Hepatocyte (in vitro differentiated cells): ENCODE measurements around the gene TRPC4AP. TPM values are rescaled to one million over a fixed set of nuclear protein-coding genes. Genes with fewer than 3 reads are reported as not detected.

Experiments
- DNase-seq: peaks from one replicate; pipeline ENCODE4 v3.0.0-alpha.2; 2016; ENCODE audit warnings: low spot score
- H2AFZ ChIP-seq: fragments of 200-600 bp; sonication (generic); 2 replicates; pipeline ENCODE4 v1.6.0; 2016; ENCODE audit warnings: antibody characterized with exemption, mild to moderate bottlenecking
- H3K27ac ChIP-seq: fragments of 200-600 bp; sonication (generic); 2 replicates; pipeline ENCODE4 v1.5.1; 2016; ENCODE audit warnings: mild to moderate bottlenecking
- H3K27me3 ChIP-seq: fragments of 200-600 bp; sonication (generic); 2 replicates; pipeline ENCODE4 v1.6.1; 2016
- H3K36me3 ChIP-seq: fragments of 200-600 bp; sonication (generic); replicated peaks from 2 replicates; pipeline ENCODE4 v1.5.1; 2016; ENCODE audit warnings: low read depth; ENCODE audit not compliant: insufficient read depth
- H3K4me1 ChIP-seq: fragments of 200-600 bp; sonication (generic); 2 replicates; pipeline ENCODE4 v1.5.1; 2016; ENCODE audit warnings: mild to moderate bottlenecking, moderate library complexity; ENCODE audit not compliant: insufficient read depth
- H3K4me2 ChIP-seq: fragments of 200-600 bp; sonication (generic); 2 replicates; pipeline ENCODE4 v1.6.0; 2016
- H3K4me3 ChIP-seq: fragments of 200-600 bp; sonication (generic); 2 replicates; pipeline ENCODE4 v1.5.1; 2016; ENCODE audit warnings: mild to moderate bottlenecking
- H3K79me2 ChIP-seq: fragments of 200-600 bp; sonication (generic); 2 replicates; pipeline ENCODE4 v1.6.0; 2017; ENCODE audit warnings: mild to moderate bottlenecking
- H3K9me2 ChIP-seq: fragments of 200-600 bp; sonication (generic); replicated peaks from 2 replicates; pipeline ENCODE4 v1.6.0; 2017; ENCODE audit warnings: mild to moderate bottlenecking; ENCODE audit not compliant: insufficient read depth
- H3K9me3 ChIP-seq: fragments of 200-600 bp; sonication (generic); 2 replicates; pipeline ENCODE4 v1.5.1; 2016; ENCODE audit warnings: low read depth, mild to moderate bottlenecking
- H4K20me1 ChIP-seq: fragments of 200-600 bp; sonication (generic); 2 replicates; pipeline ENCODE4 v1.6.0; 2016; ENCODE audit warnings: mild to moderate bottlenecking; ENCODE audit not compliant: insufficient read depth, poor library complexity, severe bottlenecking
- EZH2 ChIP-seq: fragments of 200-600 bp; sonication (generic); IDR thresholded peaks from 2 replicates; pipeline ENCODE4 v1.6.1; 2016; ENCODE audit warnings: antibody characterized with exemption, mild to moderate bottlenecking, borderline replicate concordance
- EZH2phosphoT487 ChIP-seq: fragments of 200-600 bp; sonication (generic); IDR thresholded peaks from one replicate; pipeline ENCODE4 v1.6.1; 2018; ENCODE audit warnings: antibody characterized with exemption, mild to moderate bottlenecking, low read depth, moderate library complexity; ENCODE audit not compliant: unreplicated experiment, severe bottlenecking
- WGBS: methylation state at CpG from one replicate; pipeline ENCODE4 v1.1.6; 2016; ENCODE audit warnings: low lambda C conversion rate; ENCODE audit errors: missing lambda C conversion rate; 5-methylcytosine and 5-hydroxymethylcytosine counted together
- polyA plus RNA-seq: library from polyadenylated mRNA; unstranded; fragments of >200 nt; fragmentation: Nextera tagmentation; extraction: Ambion mirVana; gene quantifications from 2 replicates; pipeline ENCODE4 v1.2.1, GENCODE V29; 2016
- total RNA-seq: library from RNA; depleted of rRNA; stranded (reverse); fragments of >200 nt; gene quantifications from 2 replicates; pipeline ENCODE4 v1.2.3, GENCODE V29; 2014
- TF ChIP-seq, protein P1 (sequence below): fragments of 200-600 bp; sonication (generic); IDR thresholded peaks from 2 replicates; pipeline ENCODE4 v1.5.1; 2016; ENCODE audit warnings: antibody characterized with exemption, mild to moderate bottlenecking; ENCODE audit not compliant: poor library complexity

TRPC4AP gene
- total and polyA plus RNA-seq, 2 experiments from 2014 or later = 88.6 to 94.9 TPM

- no peaks in the 10 kb centered on the region for H3K27me3 ChIP-seq
- H3K4me1 ChIP-seq = no peaks in the 10 kb centered on the region
- H4K20me1 ChIP-seq = peaks cover 7% of the 10 kb centered on the region
- no peaks in the 10 kb centered on the region for H3K9me3 ChIP-seq
- H3K4me3 ChIP-seq = no peak overlapping the region
- DNase-seq = no peak
- H2AFZ ChIP-seq = no peak overlapping the region
- no peaks in the 10 kb centered on the region for H3K36me3 ChIP-seq
- no peak overlapping the region for H3K27ac ChIP-seq
- TF ChIP-seq, protein P1, sequence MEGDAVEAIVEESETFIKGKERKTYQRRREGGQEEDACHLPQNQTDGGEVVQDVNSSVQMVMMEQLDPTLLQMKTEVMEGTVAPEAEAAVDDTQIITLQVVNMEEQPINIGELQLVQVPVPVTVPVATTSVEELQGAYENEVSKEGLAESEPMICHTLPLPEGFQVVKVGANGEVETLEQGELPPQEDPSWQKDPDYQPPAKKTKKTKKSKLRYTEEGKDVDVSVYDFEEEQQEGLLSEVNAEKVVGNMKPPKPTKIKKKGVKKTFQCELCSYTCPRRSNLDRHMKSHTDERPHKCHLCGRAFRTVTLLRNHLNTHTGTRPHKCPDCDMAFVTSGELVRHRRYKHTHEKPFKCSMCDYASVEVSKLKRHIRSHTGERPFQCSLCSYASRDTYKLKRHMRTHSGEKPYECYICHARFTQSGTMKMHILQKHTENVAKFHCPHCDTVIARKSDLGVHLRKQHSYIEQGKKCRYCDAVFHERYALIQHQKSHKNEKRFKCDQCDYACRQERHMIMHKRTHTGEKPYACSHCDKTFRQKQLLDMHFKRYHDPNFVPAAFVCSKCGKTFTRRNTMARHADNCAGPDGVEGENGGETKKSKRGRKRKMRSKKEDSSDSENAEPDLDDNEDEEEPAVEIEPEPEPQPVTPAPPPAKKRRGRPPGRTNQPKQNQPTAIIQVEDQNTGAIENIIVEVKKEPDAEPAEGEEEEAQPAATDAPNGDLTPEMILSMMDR = no peak
- TF ChIP-seq EZH2phosphoT487 = no peak
- TF ChIP-seq EZH2 = no peak
- H3K9me2 ChIP-seq = no peaks in the 10 kb centered on the region
- H3K79me2 ChIP-seq = no peaks in the 10 kb centered on the region
- 89% methylated on average over 13 of the region's 13 CpGs for WGBS
- no peak overlapping the region for H3K4me2 ChIP-seq
Measured at GRCh38 chr20:35012227-35013069, 80.2 kb downstream of the TRPC4AP start.

DNA sequence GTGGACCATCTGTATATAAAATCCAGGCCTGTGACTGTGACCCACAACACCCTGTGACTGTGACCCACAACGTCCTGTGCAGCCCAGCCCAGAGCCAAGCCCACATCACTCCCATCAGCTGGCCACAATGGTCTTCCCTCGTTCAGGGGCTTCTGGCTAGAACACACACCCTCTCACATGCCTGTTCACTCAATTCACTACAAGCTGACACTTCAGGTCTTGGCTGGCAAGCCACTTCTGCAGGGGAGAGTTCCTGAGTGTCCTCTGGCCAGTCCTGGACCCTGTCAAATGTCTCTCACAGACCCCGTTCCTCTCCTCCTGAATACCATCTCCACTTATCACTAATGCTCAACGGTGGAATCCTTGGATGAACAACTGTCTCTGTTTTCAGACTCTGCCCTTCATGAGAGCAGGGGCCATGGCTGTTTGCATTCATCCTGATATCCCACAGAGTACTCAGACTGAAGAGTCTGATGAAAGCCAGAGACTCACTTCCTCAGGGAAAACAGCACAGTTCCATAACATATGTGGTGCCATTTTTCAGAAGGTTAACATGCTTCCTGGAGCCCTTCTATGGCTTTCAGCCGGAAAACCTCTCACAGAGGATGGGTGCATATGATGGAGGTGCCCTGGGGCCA, 80.9 kb downstream of the TRPC4AP start:
- no peaks in the 10 kb centered on the region for H3K36me3 ChIP-seq

GRCh38 chr20:35010405-35011192, 82.0 kb downstream of the TRPC4AP start:
- H3K4me1 ChIP-seq = no peaks in the 10 kb centered on the region
- no peak for DNase-seq
- no peaks in the 10 kb centered on the region for H3K9me2 ChIP-seq
- no peaks in the 10 kb centered on the region for H3K79me2 ChIP-seq
- no peak overlapping the region for H2AFZ ChIP-seq
- H3K27ac ChIP-seq = no peak overlapping the region
- no peak overlapping the region for H3K4me3 ChIP-seq
- no peak overlapping the region for H3K4me2 ChIP-seq
- H3K27me3 ChIP-seq = no peaks in the 10 kb centered on the region
- no peaks in the 10 kb centered on the region for H3K9me3 ChIP-seq
- no peaks in the 10 kb centered on the region for H4K20me1 ChIP-seq
- 90% methylated on average over 19 of the region's 19 CpGs for WGBS
- TF ChIP-seq EZH2 (no peak), EZH2phosphoT487 (no peak)
- TF ChIP-seq, protein P1 = no peak
- no peaks in the 10 kb centered on the region for H3K36me3 ChIP-seq

More for the DNA sequence above, 80.9 kb downstream of the TRPC4AP start:
- no peak overlapping the region for H3K4me3 ChIP-seq
- H3K4me2 ChIP-seq = no peak overlapping the region
- no peaks in the 10 kb centered on the region for H3K27me3 ChIP-seq
- TF ChIP-seq EZH2phosphoT487 = no peak
- TF ChIP-seq, protein P1 = no peak
- no peak for TF ChIP-seq EZH2
- H2AFZ ChIP-seq = no peak overlapping the region
- no peaks in the 10 kb centered on the region for H3K79me2 ChIP-seq
- H3K27ac ChIP-seq = no peak overlapping the region
- H3K9me2 ChIP-seq = no peaks in the 10 kb centered on the region
- DNase-seq = no peak
- 61% methylated on average over 5 of the region's 5 CpGs for WGBS
- no peaks in the 10 kb centered on the region for H3K9me3 ChIP-seq
- H3K4me1 ChIP-seq = no peaks in the 10 kb centered on the region
- H4K20me1 ChIP-seq = no peaks in the 10 kb centered on the region
